ENCODE results near the gene ROBO3. TPM values are rescaled to one million over a fixed set of nuclear protein-coding genes. Genes with fewer than 3 reads are reported as not detected.

ROBO3 gene
- total and polyA plus RNA-seq, 2 of the 8 experiments (the other 6 are each of a cell fraction or from before 2014, with no cell fraction given): 12.1 to 24.6 TPM

DNA sequence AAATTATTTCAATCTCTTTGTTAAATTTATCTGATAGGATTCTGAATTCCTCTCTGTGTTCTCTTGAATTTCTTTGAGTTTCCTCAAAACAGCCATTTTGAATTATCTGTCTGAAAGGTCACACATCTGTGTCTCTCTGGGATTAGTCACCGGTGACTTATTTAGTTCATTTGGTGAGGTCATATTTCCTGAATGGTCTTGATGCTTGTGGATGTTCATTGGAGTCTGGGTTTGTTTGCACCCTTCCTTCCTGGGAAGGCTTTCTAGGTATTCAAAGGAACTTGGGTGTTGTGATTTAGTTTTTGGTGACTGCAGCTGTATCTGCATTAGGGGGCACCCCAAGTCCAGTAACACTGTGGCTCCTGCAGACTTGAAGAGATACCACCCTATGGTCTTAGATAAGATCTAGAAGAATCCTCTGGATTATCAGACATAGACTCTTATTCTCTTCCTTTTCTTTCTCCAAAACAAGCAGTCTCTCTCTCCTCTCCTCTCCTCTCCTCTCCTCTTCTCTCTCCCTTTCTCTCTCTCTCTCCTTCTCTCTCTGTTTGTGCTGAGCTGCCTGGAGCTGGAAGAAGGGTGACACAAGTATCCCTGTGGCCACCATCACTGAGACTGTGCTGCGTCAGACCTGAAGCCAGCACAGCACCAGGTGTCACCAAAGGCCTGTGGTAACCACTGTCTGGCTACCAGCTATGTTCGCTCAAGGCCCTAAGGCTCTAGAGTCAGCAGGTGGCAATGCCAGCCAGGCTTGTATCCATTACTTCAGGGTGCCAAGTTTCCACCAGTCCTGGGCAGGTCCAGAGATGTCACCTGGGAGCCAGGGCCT, 50.5 kb downstream of the ROBO3 start (continued):
- TF ChIP-seq, protein P1, sequence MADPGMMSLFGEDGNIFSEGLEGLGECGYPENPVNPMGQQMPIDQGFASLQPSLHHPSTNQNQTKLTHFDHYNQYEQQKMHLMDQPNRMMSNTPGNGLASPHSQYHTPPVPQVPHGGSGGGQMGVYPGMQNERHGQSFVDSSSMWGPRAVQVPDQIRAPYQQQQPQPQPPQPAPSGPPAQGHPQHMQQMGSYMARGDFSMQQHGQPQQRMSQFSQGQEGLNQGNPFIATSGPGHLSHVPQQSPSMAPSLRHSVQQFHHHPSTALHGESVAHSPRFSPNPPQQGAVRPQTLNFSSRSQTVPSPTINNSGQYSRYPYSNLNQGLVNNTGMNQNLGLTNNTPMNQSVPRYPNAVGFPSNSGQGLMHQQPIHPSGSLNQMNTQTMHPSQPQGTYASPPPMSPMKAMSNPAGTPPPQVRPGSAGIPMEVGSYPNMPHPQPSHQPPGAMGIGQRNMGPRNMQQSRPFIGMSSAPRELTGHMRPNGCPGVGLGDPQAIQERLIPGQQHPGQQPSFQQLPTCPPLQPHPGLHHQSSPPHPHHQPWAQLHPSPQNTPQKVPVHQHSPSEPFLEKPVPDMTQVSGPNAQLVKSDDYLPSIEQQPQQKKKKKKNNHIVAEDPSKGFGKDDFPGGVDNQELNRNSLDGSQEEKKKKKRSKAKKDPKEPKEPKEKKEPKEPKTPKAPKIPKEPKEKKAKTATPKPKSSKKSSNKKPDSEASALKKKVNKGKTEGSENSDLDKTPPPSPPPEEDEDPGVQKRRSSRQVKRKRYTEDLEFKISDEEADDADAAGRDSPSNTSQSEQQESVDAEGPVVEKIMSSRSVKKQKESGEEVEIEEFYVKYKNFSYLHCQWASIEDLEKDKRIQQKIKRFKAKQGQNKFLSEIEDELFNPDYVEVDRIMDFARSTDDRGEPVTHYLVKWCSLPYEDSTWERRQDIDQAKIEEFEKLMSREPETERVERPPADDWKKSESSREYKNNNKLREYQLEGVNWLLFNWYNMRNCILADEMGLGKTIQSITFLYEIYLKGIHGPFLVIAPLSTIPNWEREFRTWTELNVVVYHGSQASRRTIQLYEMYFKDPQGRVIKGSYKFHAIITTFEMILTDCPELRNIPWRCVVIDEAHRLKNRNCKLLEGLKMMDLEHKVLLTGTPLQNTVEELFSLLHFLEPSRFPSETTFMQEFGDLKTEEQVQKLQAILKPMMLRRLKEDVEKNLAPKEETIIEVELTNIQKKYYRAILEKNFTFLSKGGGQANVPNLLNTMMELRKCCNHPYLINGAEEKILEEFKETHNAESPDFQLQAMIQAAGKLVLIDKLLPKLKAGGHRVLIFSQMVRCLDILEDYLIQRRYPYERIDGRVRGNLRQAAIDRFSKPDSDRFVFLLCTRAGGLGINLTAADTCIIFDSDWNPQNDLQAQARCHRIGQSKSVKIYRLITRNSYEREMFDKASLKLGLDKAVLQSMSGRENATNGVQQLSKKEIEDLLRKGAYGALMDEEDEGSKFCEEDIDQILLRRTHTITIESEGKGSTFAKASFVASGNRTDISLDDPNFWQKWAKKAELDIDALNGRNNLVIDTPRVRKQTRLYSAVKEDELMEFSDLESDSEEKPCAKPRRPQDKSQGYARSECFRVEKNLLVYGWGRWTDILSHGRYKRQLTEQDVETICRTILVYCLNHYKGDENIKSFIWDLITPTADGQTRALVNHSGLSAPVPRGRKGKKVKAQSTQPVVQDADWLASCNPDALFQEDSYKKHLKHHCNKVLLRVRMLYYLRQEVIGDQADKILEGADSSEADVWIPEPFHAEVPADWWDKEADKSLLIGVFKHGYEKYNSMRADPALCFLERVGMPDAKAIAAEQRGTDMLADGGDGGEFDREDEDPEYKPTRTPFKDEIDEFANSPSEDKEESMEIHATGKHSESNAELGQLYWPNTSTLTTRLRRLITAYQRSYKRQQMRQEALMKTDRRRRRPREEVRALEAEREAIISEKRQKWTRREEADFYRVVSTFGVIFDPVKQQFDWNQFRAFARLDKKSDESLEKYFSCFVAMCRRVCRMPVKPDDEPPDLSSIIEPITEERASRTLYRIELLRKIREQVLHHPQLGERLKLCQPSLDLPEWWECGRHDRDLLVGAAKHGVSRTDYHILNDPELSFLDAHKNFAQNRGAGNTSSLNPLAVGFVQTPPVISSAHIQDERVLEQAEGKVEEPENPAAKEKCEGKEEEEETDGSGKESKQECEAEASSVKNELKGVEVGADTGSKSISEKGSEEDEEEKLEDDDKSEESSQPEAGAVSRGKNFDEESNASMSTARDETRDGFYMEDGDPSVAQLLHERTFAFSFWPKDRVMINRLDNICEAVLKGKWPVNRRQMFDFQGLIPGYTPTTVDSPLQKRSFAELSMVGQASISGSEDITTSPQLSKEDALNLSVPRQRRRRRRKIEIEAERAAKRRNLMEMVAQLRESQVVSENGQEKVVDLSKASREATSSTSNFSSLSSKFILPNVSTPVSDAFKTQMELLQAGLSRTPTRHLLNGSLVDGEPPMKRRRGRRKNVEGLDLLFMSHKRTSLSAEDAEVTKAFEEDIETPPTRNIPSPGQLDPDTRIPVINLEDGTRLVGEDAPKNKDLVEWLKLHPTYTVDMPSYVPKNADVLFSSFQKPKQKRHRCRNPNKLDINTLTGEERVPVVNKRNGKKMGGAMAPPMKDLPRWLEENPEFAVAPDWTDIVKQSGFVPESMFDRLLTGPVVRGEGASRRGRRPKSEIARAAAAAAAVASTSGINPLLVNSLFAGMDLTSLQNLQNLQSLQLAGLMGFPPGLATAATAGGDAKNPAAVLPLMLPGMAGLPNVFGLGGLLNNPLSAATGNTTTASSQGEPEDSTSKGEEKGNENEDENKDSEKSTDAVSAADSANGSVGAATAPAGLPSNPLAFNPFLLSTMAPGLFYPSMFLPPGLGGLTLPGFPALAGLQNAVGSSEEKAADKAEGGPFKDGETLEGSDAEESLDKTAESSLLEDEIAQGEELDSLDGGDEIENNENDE (IDR thresholded peaks at IDR 0.05; ENCODE audit: insufficient replicate concordance, low read length): no peak
- TF ChIP-seq HDAC6 (IDR thresholded peaks at IDR 0.05; ENCODE audit: low read depth, low read length) (no peak), RNF2 (IDR thresholded peaks at IDR 0.05; ENCODE audit: borderline replicate concordance, low read depth, low read length, missing control alignments, poor library complexity, severe bottlenecking) (no peak)

All from H1 (cell line).